ENCODE data around the gene NACC2. TPM values are rescaled to one million over a fixed set of nuclear protein-coding genes. Genes with fewer than 3 reads are reported as not detected.
A peak's percentile ranks its signal among the peaks of the same experiment; 100 is the strongest.

NACC2 gene
- total RNA-seq (10 to 100 TPM; 25.2 to 29.5 TPM), polyA plus RNA-seq (ENCODE audit: insufficient read length in 6 of 6) (1 to 10 TPM; 3.6 to 7.4 (median 5.3) TPM)
- long read RNA-seq, donor 1, full-length matches to known transcripts = 1 of 1 reads
- long read RNA-seq, donor 1, partial matches to known transcripts = 0 of 1 reads
- long read RNA-seq, donor 1, other reads (novel, unspliced or antisense) = 0 of 1 reads
- long read RNA-seq, donor 2, full-length matches to known transcripts = 3 of 3 reads
- long read RNA-seq, donor 2, partial matches to known transcripts = 0 of 3 reads
- long read RNA-seq, donor 2, other reads (novel, unspliced or antisense) = 0 of 3 reads
- long read RNA-seq, donor 3, full-length matches to known transcripts = 1 of 1 reads
- long read RNA-seq, donor 3, partial matches to known transcripts = 0 of 1 reads
- long read RNA-seq, donor 3, other reads (novel, unspliced or antisense) = 0 of 1 reads
- long read RNA-seq, donor 4, partial matches to known transcripts = 0 of 4 reads
- long read RNA-seq, donor 4, other reads (novel, unspliced or antisense) = 4 of 4 reads
- long read RNA-seq, donor 5, full-length matches to known transcripts = 1 of 1 reads
- long read RNA-seq, donor 5, partial matches to known transcripts = 0 of 1 reads
- long read RNA-seq, donor 5, other reads (novel, unspliced or antisense) = 0 of 1 reads
- long read RNA-seq, donor 6, full-length matches to known transcripts = 1 of 1 reads
- long read RNA-seq, donor 6, partial matches to known transcripts = 0 of 1 reads
- long read RNA-seq, donor 6, other reads (novel, unspliced or antisense) = 0 of 1 reads
- long read RNA-seq, donor 7 = 0 reads
- long read RNA-seq, donor 8, full-length matches to known transcripts = 4 of 4 reads
- long read RNA-seq, donor 8, partial matches to known transcripts = 0 of 4 reads
- long read RNA-seq, donor 8, other reads (novel, unspliced or antisense) = 0 of 4 reads
- long read RNA-seq, donor 9 = 0 reads
- long read RNA-seq, donor 10, full-length matches to known transcripts = 3 of 7 reads
- long read RNA-seq, donor 10, partial matches to known transcripts = 1 of 7 reads
- long read RNA-seq, donor 10, other reads (novel, unspliced or antisense) = 3 of 7 reads
- long read RNA-seq, donor 11, full-length matches to known transcripts = 4 of 4 reads
- long read RNA-seq, donor 11, partial matches to known transcripts = 0 of 4 reads
- long read RNA-seq, donor 11, other reads (novel, unspliced or antisense) = 0 of 4 reads
- long read RNA-seq, donor 12, full-length matches to known transcripts = 3 of 3 reads
- long read RNA-seq, donor 12, partial matches to known transcripts = 0 of 3 reads
- long read RNA-seq, donor 12, other reads (novel, unspliced or antisense) = 0 of 3 reads

DNA sequence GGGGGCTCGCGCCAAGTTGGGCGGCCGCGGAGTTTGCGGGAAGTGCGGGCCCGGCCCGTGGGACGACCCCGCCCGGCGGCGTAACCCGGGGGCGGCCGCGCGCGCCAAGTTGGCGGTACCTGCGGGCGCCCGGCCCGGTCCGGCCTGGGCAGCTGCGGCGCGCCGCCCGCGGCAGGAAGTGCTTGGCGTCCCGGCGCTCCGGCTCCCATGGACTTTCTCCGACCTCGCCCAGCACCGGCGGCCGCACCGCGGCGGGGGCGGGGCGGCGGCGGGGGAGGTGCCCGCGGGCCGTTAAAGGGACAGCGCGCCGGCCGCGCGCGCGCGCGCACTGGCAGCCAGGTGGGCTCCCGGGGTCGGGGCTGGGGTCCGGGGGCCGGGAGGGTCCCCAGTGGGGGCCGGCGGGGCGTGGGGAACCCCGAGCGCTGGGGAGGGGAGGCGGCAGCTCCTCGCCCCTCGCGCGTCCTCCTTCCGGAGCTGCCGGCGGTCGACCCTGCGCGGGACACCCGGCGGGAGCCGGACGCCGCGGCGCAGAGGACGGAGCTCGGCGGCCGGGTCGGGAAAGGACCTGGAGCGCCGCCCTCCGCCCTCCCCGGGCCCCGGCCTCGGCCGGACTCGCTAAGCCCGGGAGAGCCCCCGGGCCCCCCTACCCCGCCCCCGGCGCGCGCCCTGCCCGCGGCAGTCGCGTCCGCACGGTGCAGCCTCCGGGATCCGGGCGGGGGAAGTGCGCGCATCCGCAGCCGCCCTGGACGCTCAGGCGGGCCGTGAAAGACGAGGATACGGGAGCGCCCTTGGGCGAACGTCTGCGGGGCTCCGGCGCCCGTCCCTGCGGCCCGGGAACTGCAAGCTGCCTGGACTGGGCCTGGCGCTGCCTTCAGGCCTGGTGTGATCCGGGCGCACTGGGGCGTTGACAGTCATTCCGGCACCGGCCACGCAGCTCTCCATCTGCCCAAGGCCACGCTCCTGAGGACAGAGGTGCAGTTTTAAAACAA, at the start of gene NACC2:
NACC2 (minus strand) TSS at position 220 of the 989 bp plus-strand sequence. CDS start 44,768 bp downstream, outside the sequence.
- DNase-seq = peak in 2 of 4 donors; percentile 68 to 92
- peaks cover 15 to 52% of the 10 kb centered on the region in 2 donors for H3K4me1 ChIP-seq
- intact Hi-C loops (cut with DNase I) = no loop called here
- H3K27me3 ChIP-seq = peaks cover 0 to 19% of the 10 kb centered on the region in 2 donors
- H3K4me3 ChIP-seq = peak within 1 kb of the TSS; percentile 77 to 89
- H3K9me3 ChIP-seq = no peaks in the 10 kb centered on the region
- TF ChIP-seq, protein P1, sequence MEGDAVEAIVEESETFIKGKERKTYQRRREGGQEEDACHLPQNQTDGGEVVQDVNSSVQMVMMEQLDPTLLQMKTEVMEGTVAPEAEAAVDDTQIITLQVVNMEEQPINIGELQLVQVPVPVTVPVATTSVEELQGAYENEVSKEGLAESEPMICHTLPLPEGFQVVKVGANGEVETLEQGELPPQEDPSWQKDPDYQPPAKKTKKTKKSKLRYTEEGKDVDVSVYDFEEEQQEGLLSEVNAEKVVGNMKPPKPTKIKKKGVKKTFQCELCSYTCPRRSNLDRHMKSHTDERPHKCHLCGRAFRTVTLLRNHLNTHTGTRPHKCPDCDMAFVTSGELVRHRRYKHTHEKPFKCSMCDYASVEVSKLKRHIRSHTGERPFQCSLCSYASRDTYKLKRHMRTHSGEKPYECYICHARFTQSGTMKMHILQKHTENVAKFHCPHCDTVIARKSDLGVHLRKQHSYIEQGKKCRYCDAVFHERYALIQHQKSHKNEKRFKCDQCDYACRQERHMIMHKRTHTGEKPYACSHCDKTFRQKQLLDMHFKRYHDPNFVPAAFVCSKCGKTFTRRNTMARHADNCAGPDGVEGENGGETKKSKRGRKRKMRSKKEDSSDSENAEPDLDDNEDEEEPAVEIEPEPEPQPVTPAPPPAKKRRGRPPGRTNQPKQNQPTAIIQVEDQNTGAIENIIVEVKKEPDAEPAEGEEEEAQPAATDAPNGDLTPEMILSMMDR (IDR thresholded peaks at IDR 0.05) = no peak
- peaks cover 0 to 9% of the 10 kb centered on the region in 2 donors for H3K36me3 ChIP-seq
- ATAC-seq = peak; percentile 62
- peak within 1 kb of the TSS; percentile 80 to 87 for H3K27ac ChIP-seq

- DNase-seq = peak in 1 of 4 donors; percentile 45
- ATAC-seq = no peak
- no peaks in the 10 kb centered on the region for H3K4me1 ChIP-seq
- no peak overlapping the region for H3K4me3 ChIP-seq
- peaks cover 4 to 76% of the 10 kb centered on the region in 2 donors for H3K27me3 ChIP-seq
- TF ChIP-seq, protein P1 (IDR thresholded peaks at IDR 0.05) = no peak
- intact Hi-C loops (cut with DNase I) = no loop called here
- no peaks in the 10 kb centered on the region for H3K36me3 ChIP-seq
- H3K9me3 ChIP-seq = no peaks in the 10 kb centered on the region
- no peak overlapping the region for H3K27ac ChIP-seq
Measured at GRCh38 chr9:136144450-136144849, 49.4 kb upstream of the NACC2 start.

GRCh38 chr9:136143215-136144001, 48.3 kb upstream of the NACC2 start:
- Histone ChIP-seq H3K27ac (no peak overlapping the region), H3K4me3 (no peak overlapping the region), H3K9me3 (no peaks in the 10 kb centered on the region), H3K36me3 (no peaks in the 10 kb centered on the region), H3K27me3 (peaks cover 4 to 74% of the 10 kb centered on the region in 2 donors), H3K4me1 (no peaks in the 10 kb centered on the region)
- DNase-seq = peak in 2 of 4 donors; percentile 34 to 61
- ATAC-seq = peak; percentile 13
- TF ChIP-seq, protein P1 (IDR thresholded peaks at IDR 0.05) = peak in 1 of 2 donors; percentile 18
- intact Hi-C loops (cut with DNase I) = no loop called here

DNA sequence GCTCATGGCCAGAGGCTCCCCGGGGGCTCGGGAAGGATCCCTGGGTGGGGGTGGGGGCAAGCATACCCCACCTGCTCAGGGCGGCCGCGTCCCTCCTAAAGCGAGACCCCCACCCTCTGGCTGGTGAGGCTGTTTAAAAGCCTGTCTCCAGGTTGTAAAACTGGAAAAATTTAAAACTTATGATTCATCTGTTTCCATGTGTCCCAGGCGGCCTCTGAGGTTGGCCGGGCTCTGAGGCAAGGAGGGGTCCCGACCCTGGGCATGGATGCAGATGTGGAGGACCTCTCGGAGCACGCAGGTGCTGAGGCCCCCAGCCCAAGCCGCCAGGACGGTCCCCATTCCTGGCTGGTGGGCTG, 47.7 kb upstream of the NACC2 start:
- no peak overlapping the region for H3K4me3 ChIP-seq
- no peak for DNase-seq
- H3K36me3 ChIP-seq = no peaks in the 10 kb centered on the region
- no peak for ATAC-seq
- intact Hi-C loops (cut with DNase I) = no loop called here
- no peak overlapping the region for H3K27ac ChIP-seq
- H3K27me3 ChIP-seq = peaks cover 4 to 74% of the 10 kb centered on the region in 2 donors
- no peaks in the 10 kb centered on the region for H3K9me3 ChIP-seq
- TF ChIP-seq, protein P1 (IDR thresholded peaks at IDR 0.05) = no peak
- no peaks in the 10 kb centered on the region for H3K4me1 ChIP-seq

Data from left lung (tissue), 14 donors.